ENCODE data around the gene CHD5. TPM values are rescaled to one million over a fixed set of nuclear protein-coding genes. Genes with fewer than 3 reads are reported as not detected.

Gene CHD5
- total RNA-seq, 1 experiment from 2014 or later = 2.4 TPM

GRCh38 chr1:6100861-6101783, 79.0 kb downstream of the CHD5 start:
- ChIA-PET CTCF (interaction anchor here (0.8 to 2.1 kb wide), 2 partner anchors 67 to 104 kb away, joined by 3 to 6 read pairs; no protein-coding TSS in a partner anchor), POLR2A (interaction anchor here (1.0 kb wide), 1 partner anchor 19 kb away, joined by 3 read pairs; no protein-coding TSS in a partner anchor)
- H3K4me1 Mint-ChIP-seq = no peaks in the 10 kb centered on the region
- H3K9me3 Mint-ChIP-seq = no peaks in the 10 kb centered on the region
- DNase-seq (ENCODE audit: low spot score) = no peak
- no peak overlapping the region for H3K27ac Mint-ChIP-seq
- no peak for ATAC-seq
- no peaks in the 10 kb centered on the region for H3K36me3 Mint-ChIP-seq
- no peak overlapping the region for H3K4me3 Mint-ChIP-seq
- H3K27me3 Mint-ChIP-seq (ENCODE audit: low read depth) = no peaks in the 10 kb centered on the region
- TF ChIP-seq HMGXB4 (CRISPR knock-in tag; IDR thresholded peaks at IDR 0.05) (no peak), MYBL2 (CRISPR knock-in tag; IDR thresholded peaks at IDR 0.05) (no peak)

- H3K27ac Mint-ChIP-seq = no peak overlapping the region
- CTCF ChIA-PET = interaction anchor here (0.5 to 2.1 kb wide), 9 partner anchors 9 to 293 kb away, joined by 3 to 8 read pairs (median 4); partner anchors contain the start of gene ACOT7
- no peaks in the 10 kb centered on the region for H3K27me3 Mint-ChIP-seq (ENCODE audit: low read depth)
- H3K4me1 Mint-ChIP-seq = no peaks in the 10 kb centered on the region
- no peaks in the 10 kb centered on the region for H3K36me3 Mint-ChIP-seq
- ATAC-seq (peak; percentile 38), DNase-seq (ENCODE audit: low spot score) (peak; percentile 32)
- H3K9me3 Mint-ChIP-seq = no peaks in the 10 kb centered on the region
- H3K4me3 Mint-ChIP-seq = no peak overlapping the region
- POLR2A ChIA-PET = no interaction called here
- TF ChIP-seq PRRX2 (CRISPR knock-in tag; IDR thresholded peaks at IDR 0.05) (no peak), E2F1 (CRISPR knock-in tag; IDR thresholded peaks at IDR 0.05) (no peak), SMAD4 (CRISPR knock-in tag; IDR thresholded peaks at IDR 0.05) (no peak), TCF7 (CRISPR knock-in tag; IDR thresholded peaks at IDR 0.05; ENCODE audit: low read depth) (no peak), ZNF317 (CRISPR knock-in tag; IDR thresholded peaks at IDR 0.05; ENCODE audit: borderline replicate concordance, low read depth) (no peak), ATF6 (CRISPR knock-in tag; IDR thresholded peaks at IDR 0.05) (no peak), JAZF1 (CRISPR knock-in tag; IDR thresholded peaks at IDR 0.05) (no peak), ZNF121 (CRISPR knock-in tag; IDR thresholded peaks at IDR 0.05) (0 out of 2 replicates have a peak, but pooled peaks have one; percentile 15)
Measured at GRCh38 chr1:6099787-6100765, 80.0 kb downstream of the CHD5 start.

- no peaks in the 10 kb centered on the region for H3K36me3 Mint-ChIP-seq
- CTCF ChIA-PET = interaction anchor here (0.5 to 1.9 kb wide), 7 partner anchors 8 to 294 kb away, joined by 3 to 8 read pairs (median 4); partner anchors contain the start of gene ACOT7
- H3K9me3 Mint-ChIP-seq = no peaks in the 10 kb centered on the region
- POLR2A ChIA-PET = no interaction called here
- no peaks in the 10 kb centered on the region for H3K4me1 Mint-ChIP-seq
- no peak overlapping the region for H3K27ac Mint-ChIP-seq
- no peak overlapping the region for H3K4me3 Mint-ChIP-seq
- ATAC-seq (no peak), DNase-seq (ENCODE audit: low spot score) (peak; percentile 10)
- no peaks in the 10 kb centered on the region for H3K27me3 Mint-ChIP-seq (ENCODE audit: low read depth)
- TF ChIP-seq STAT6 (CRISPR knock-in tag; conservative IDR thresholded peaks at IDR 0.05; ENCODE audit: low read depth) = no peak
- no peak for TF ChIP-seq ATF1 (CRISPR knock-in tag; IDR thresholded peaks at IDR 0.05)
- TF ChIP-seq TEAD1 (CRISPR knock-in tag; IDR thresholded peaks at IDR 0.05) = no peak
- no peak for TF ChIP-seq ZNF423 (CRISPR knock-in tag; IDR thresholded peaks at IDR 0.05)
- TF ChIP-seq GTF2I (CRISPR knock-in tag; conservative IDR thresholded peaks at IDR 0.05) = no peak
- TF ChIP-seq EMX1 (CRISPR knock-in tag; IDR thresholded peaks at IDR 0.05) = no peak
- TF ChIP-seq SP1 (CRISPR knock-in tag; conservative IDR thresholded peaks at IDR 0.05) = no peak
- no peak for TF ChIP-seq SMAD4 (CRISPR knock-in tag; IDR thresholded peaks at IDR 0.05)
- TF ChIP-seq RORB (CRISPR knock-in tag; IDR thresholded peaks at IDR 0.05) = no peak
- no peak for TF ChIP-seq FOXP4 (CRISPR knock-in tag; IDR thresholded peaks at IDR 0.05)
- TF ChIP-seq MXD4 (CRISPR knock-in tag; IDR thresholded peaks at IDR 0.05; ENCODE audit: borderline replicate concordance) = no peak
Measured at GRCh38 chr1:6099297-6099696, 80.8 kb downstream of the CHD5 start.
